Hepatocyte (in vitro differentiated cells): Measurements from ENCODE around the gene TESK2.

Experiments
- EZH2 ChIP-seq: fragments of 200-600 bp; sonication (generic); IDR thresholded peaks from 2 replicates; pipeline ENCODE4 v1.6.1; 2016; ENCODE audit warnings: antibody characterized with exemption, mild to moderate bottlenecking, borderline replicate concordance
- EZH2phosphoT487 ChIP-seq: fragments of 200-600 bp; sonication (generic); IDR thresholded peaks from one replicate; pipeline ENCODE4 v1.6.1; 2018; ENCODE audit warnings: antibody characterized with exemption, mild to moderate bottlenecking, low read depth, moderate library complexity; ENCODE audit not compliant: unreplicated experiment, severe bottlenecking
- TF ChIP-seq, protein P1 (sequence below): fragments of 200-600 bp; sonication (generic); IDR thresholded peaks from 2 replicates; pipeline ENCODE4 v1.5.1; 2016; ENCODE audit warnings: antibody characterized with exemption, mild to moderate bottlenecking; ENCODE audit not compliant: poor library complexity

- TF ChIP-seq, protein P1, sequence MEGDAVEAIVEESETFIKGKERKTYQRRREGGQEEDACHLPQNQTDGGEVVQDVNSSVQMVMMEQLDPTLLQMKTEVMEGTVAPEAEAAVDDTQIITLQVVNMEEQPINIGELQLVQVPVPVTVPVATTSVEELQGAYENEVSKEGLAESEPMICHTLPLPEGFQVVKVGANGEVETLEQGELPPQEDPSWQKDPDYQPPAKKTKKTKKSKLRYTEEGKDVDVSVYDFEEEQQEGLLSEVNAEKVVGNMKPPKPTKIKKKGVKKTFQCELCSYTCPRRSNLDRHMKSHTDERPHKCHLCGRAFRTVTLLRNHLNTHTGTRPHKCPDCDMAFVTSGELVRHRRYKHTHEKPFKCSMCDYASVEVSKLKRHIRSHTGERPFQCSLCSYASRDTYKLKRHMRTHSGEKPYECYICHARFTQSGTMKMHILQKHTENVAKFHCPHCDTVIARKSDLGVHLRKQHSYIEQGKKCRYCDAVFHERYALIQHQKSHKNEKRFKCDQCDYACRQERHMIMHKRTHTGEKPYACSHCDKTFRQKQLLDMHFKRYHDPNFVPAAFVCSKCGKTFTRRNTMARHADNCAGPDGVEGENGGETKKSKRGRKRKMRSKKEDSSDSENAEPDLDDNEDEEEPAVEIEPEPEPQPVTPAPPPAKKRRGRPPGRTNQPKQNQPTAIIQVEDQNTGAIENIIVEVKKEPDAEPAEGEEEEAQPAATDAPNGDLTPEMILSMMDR, result no peak
- no peak for TF ChIP-seq EZH2phosphoT487
- TF ChIP-seq EZH2, result no peak
Observed at GRCh38 chr1:45452503-45452902, 38.5 kb downstream of the TESK2 start.
